K562 (cell line): Measurements from ENCODE around the gene HAUS1. TPM values are rescaled to one million over a fixed set of nuclear protein-coding genes. Genes with fewer than 3 reads are reported as not detected.

Source experiments
- BCL6 ChIP-seq: fragments of 250-450 bp; sonication (Bioruptor Pico); IDR thresholded peaks from 2 replicates; pipeline ENCODE4 v1.4.0; 2020
- E2F3 ChIP-seq: fragments of 250-450 bp; sonication (Bioruptor Pico); IDR thresholded peaks from 2 replicates; pipeline ENCODE4 v1.4.0; 2020; ENCODE audit warnings: mild to moderate bottlenecking
- ELF1 ChIP-seq: fragments of 200-800 bp; sonication (Bioruptor generic); IDR thresholded peaks from 2 replicates; pipeline ENCODE4 v1.6.1; 2016; ENCODE audit warnings: missing genetic modification characterization, missing compliant biosample characterization
- HIVEP1 ChIP-seq: fragments of 250-450 bp; sonication (Bioruptor Pico); IDR thresholded peaks from 2 replicates; pipeline ENCODE4 v1.4.0; 2020; ENCODE audit warnings: mild to moderate bottlenecking
- MEF2D ChIP-seq: conservative IDR thresholded peaks from 2 replicates; pipeline ENCODE4 v1.6.1; 2016; ENCODE audit warnings: low read depth, missing genetic modification characterization, missing compliant biosample characterization
- NR4A1 ChIP-seq, 2 experiments: fragments of 250-450 bp in 1 of 2; fragments of 450-650 bp in 1 of 2; sonication (Bioruptor Pico) in 1 of 2; IDR thresholded peaks; 2 replicates each; pipeline versions ENCODE4 v1.4.0 to v1.6.1; 2016 to 2020; ENCODE audit warnings: mild to moderate bottlenecking in 2 of 2, missing compliant biosample characterization in 1 of 2, missing genetic modification characterization in 1 of 2, moderate library complexity in 1 of 2
- PCBP2 ChIP-seq: fragments of 200-400 bp; formaldehyde crosslinking; IDR thresholded peaks from 2 replicates; pipeline ENCODE4 v1.6.1; 2018; ENCODE audit warnings: low read length, low read depth, mild to moderate bottlenecking, moderate library complexity; ENCODE audit not compliant: poor library complexity, severe bottlenecking
- RBBP5 ChIP-seq: fragments of 200-600 bp; sonication (generic); IDR thresholded peaks from 2 replicates; pipeline ENCODE4 v1.6.1; 2012; ENCODE audit warnings: borderline replicate concordance, mild to moderate bottlenecking, low read length, control low read depth, inconsistent platforms; ENCODE audit not compliant: insufficient read depth, poor library complexity, severe bottlenecking
- RNF2 ChIP-seq: sonication (generic); IDR thresholded peaks from 2 replicates; pipeline ENCODE4 v1.6.1; 2016
- SRF ChIP-seq, 2 experiments: fragments of 250-450, 450-650 bp in 1 of 2; sonication (Bioruptor Pico) in 1 of 2; sonication (generic) in 1 of 2; formaldehyde crosslinking; IDR thresholded peaks; 2 replicates each; pipeline versions ENCODE4 v1.5.0 to v1.5.1; 2020 to 2022; ENCODE audit warnings: mild to moderate bottlenecking in 1 of 2, missing genetic modification reagents in 1 of 2
- ZBTB33 ChIP-seq: sonication (generic); formaldehyde crosslinking; IDR thresholded peaks from 2 replicates; pipeline ENCODE4 v1.8.1; 2023; ENCODE audit warnings: mild to moderate bottlenecking, missing genetic modification reagents
- ZBTB9 ChIP-seq: fragments of 450-650 bp; formaldehyde crosslinking; IDR thresholded peaks from 2 replicates; pipeline ENCODE4 v1.4.0; 2020; ENCODE audit warnings: mild to moderate bottlenecking, moderate library complexity
- ZNF165 ChIP-seq: fragments of 250-450 bp; sonication (Bioruptor Pico); IDR thresholded peaks from 2 replicates; pipeline ENCODE4 v1.4.0; 2020; ENCODE audit warnings: borderline replicate concordance
- ZNF24 ChIP-seq: fragments of 450-650 bp; IDR thresholded peaks from 2 replicates; pipeline ENCODE4 v1.6.1; 2016
- polyA plus RNA-seq, 8 experiments: library from polyadenylated mRNA; depleted of rRNA in 4 of 8; stranded (reverse) in 5 of 8; unstranded in 3 of 8; fragments of >200 nt; fragmentation: Nextera tagmentation in 2 of 8; fragmentation: Illumina TruSeq in 1 of 8; extraction: Ambion mirVana in 2 of 8; extraction: Trizol in 1 of 8; gene quantifications; 2 replicates each; pipeline versions ENCODE4 v1.2.1 to v1.2.3, GENCODE V29; 2011 to 2014; ENCODE audit warnings: inconsistent platforms in 1 of 8, missing spikeins in 1 of 8
- total RNA-seq, 7 experiments: library from RNA; depleted of rRNA in 6 of 7; stranded (reverse); fragments of >200 nt in 6 of 7; fragmentation: Illumina TruSeq in 2 of 7; extraction: Trizol in 2 of 7; gene quantifications; 2 replicates each; pipeline versions ENCODE4 v1.2.1 to v1.2.3, GENCODE V29; 2011 to 2021; ENCODE audit warnings: low replicate concordance in 1 of 7
- TF ChIP-seq, protein P1 (sequence below): fragments of 200-800 bp; sonication (Bioruptor generic); IDR thresholded peaks from 2 replicates; pipeline ENCODE4 v1.6.1; 2016; ENCODE audit warnings: missing genetic modification characterization, missing compliant biosample characterization
- TF ChIP-seq, protein P2 (sequence below): sonication (generic); formaldehyde crosslinking; IDR thresholded peaks from 2 replicates; pipeline ENCODE4 v1.4.0; 2020; ENCODE audit warnings: mild to moderate bottlenecking, missing genetic modification reagents

The HAUS1 gene
- total and polyA plus RNA-seq, 9 of the 15 experiments (the other 6 are each of a cell fraction or from before 2014, with no cell fraction given) = 45.6 to 135 (median 76.3) TPM

DNA sequence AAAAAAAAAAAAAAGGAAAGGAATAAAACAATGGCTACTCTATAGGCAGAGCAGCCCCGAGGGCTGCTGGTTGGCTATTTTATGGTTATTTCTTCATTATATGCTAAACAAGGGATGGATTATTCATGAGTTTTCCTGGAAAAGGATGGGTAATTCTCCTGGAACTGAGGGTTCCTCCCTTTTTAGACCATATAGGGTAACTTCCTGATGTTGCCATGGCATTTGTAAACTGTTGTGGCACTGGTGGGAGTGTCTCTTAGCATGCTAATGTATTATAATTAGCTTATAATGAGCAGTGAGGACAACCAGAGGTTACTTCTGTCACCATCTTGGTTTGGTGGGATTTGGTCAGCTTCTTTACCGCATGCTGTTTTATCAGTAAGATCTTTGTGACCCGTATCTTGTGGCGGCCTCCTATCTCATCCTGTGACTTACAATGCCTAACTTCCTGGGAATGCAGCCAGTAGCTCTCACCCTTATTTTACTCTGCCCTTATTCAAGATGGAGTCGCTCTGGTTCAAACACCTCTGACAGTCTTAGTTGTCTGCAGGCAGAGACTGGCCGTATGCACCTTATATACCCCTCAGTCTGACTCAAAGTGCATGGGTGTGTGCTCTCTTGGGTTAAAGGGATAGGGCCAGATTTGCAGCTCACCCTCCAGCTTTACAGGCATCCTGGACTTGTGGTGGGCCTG, 57.7 kb downstream of the HAUS1 start (continued):
- TF ChIP-seq HIVEP1 (CRISPR knock-in tag) = peak; percentile 97
- TF ChIP-seq MEF2D = peak; percentile 97
- peak; percentile 38; the same call in 1 of the 2 replicates for TF ChIP-seq ELF1
- no peak for TF ChIP-seq RBBP5
- TF ChIP-seq, protein P1, sequence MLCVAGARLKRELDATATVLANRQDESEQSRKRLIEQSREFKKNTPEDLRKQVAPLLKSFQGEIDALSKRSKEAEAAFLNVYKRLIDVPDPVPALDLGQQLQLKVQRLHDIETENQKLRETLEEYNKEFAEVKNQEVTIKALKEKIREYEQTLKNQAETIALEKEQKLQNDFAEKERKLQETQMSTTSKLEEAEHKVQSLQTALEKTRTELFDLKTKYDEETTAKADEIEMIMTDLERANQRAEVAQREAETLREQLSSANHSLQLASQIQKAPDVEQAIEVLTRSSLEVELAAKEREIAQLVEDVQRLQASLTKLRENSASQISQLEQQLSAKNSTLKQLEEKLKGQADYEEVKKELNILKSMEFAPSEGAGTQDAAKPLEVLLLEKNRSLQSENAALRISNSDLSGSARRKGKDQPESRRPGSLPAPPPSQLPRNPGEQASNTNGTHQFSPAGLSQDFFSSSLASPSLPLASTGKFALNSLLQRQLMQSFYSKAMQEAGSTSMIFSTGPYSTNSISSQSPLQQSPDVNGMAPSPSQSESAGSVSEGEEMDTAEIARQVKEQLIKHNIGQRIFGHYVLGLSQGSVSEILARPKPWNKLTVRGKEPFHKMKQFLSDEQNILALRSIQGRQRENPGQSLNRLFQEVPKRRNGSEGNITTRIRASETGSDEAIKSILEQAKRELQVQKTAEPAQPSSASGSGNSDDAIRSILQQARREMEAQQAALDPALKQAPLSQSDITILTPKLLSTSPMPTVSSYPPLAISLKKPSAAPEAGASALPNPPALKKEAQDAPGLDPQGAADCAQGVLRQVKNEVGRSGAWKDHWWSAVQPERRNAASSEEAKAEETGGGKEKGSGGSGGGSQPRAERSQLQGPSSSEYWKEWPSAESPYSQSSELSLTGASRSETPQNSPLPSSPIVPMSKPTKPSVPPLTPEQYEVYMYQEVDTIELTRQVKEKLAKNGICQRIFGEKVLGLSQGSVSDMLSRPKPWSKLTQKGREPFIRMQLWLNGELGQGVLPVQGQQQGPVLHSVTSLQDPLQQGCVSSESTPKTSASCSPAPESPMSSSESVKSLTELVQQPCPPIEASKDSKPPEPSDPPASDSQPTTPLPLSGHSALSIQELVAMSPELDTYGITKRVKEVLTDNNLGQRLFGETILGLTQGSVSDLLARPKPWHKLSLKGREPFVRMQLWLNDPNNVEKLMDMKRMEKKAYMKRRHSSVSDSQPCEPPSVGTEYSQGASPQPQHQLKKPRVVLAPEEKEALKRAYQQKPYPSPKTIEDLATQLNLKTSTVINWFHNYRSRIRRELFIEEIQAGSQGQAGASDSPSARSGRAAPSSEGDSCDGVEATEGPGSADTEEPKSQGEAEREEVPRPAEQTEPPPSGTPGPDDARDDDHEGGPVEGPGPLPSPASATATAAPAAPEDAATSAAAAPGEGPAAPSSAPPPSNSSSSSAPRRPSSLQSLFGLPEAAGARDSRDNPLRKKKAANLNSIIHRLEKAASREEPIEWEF (CRISPR knock-in tag) = peak; percentile 57; the same call in 1 of the 2 replicates
- peak; percentile 96 for TF ChIP-seq NR4A1 (CRISPR knock-in tag; IDR thresholded peaks at IDR 0.05)
- TF ChIP-seq NR4A1 (tag; IDR thresholded peaks at IDR 0.05) = peak; percentile 99
- no peak for TF ChIP-seq ZBTB33
- TF ChIP-seq ZNF24 = no peak
- no peak for TF ChIP-seq PCBP2
- peak; percentile 97 for TF ChIP-seq ZBTB9 (CRISPR knock-in tag)
- TF ChIP-seq E2F3 (CRISPR knock-in tag) = peak; percentile 90
- TF ChIP-seq ZNF165 = peak; percentile 93
- TF ChIP-seq SRF (CRISPR knock-in tag; IDR thresholded peaks at IDR 0.05) = peak; percentile 12 to 93; a peak in 3 of 4 replicates
- TF ChIP-seq, protein P2, sequence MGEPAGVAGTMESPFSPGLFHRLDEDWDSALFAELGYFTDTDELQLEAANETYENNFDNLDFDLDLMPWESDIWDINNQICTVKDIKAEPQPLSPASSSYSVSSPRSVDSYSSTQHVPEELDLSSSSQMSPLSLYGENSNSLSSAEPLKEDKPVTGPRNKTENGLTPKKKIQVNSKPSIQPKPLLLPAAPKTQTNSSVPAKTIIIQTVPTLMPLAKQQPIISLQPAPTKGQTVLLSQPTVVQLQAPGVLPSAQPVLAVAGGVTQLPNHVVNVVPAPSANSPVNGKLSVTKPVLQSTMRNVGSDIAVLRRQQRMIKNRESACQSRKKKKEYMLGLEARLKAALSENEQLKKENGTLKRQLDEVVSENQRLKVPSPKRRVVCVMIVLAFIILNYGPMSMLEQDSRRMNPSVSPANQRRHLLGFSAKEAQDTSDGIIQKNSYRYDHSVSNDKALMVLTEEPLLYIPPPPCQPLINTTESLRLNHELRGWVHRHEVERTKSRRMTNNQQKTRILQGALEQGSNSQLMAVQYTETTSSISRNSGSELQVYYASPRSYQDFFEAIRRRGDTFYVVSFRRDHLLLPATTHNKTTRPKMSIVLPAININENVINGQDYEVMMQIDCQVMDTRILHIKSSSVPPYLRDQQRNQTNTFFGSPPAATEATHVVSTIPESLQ (CRISPR knock-in tag) = no peak
- TF ChIP-seq BCL6 (CRISPR knock-in tag) = peak; percentile 94
- no peak for TF ChIP-seq RNF2
